Naive B cell (primary cell): ENCODE data around the gene METRNL. TPM values are rescaled to one million over a fixed set of nuclear protein-coding genes. Genes with fewer than 3 reads are reported as not detected.
"Not testable (repeated sequence)": the region's sequence is repeated elsewhere in the genome, so short reads cannot be mapped to it uniquely, and the experiment has no call there.

Experiments used
- ATAC-seq, 2 donors: fragments of 150-1000 bp; cut with Tn5 transposase; 2 replicates each; pipeline ENCODE4 v1.10.0; 2021; ENCODE audit warnings: low read depth in 2 of 2, mild to moderate bottlenecking in 2 of 2, moderate library complexity in 2 of 2
- DNase-seq: peaks from one replicate; pipeline ENCODE4 v3.0.0; 2022
- H3K27ac Mint-ChIP-seq, 6 donors: one replicate each; pipeline ENCODE4 v1.8.0; 2020 to 2022; ENCODE audit warnings: mild to moderate bottlenecking in 6 of 6, mixed read lengths in 6 of 6, moderate library complexity in 5 of 6, inconsistent platforms in 2 of 6
- H3K27me3 Mint-ChIP-seq, 3 donors: one replicate each; pipeline ENCODE4 v1.8.0; 2021 to 2022; ENCODE audit warnings: mixed read lengths in 3 of 3, mild to moderate bottlenecking in 1 of 3
- H3K36me3 Mint-ChIP-seq, 2 donors: one replicate each; pipeline ENCODE4 v1.8.0; 2020 to 2022; ENCODE audit warnings: mixed read lengths in 2 of 2, inconsistent platforms in 1 of 2, mild to moderate bottlenecking in 1 of 2
- H3K4me1 Mint-ChIP-seq, 3 donors: one replicate each; pipeline ENCODE4 v1.8.0; 2020 to 2022; ENCODE audit warnings: mixed read lengths in 3 of 3, inconsistent platforms in 1 of 3, mild to moderate bottlenecking in 1 of 3, moderate library complexity in 1 of 3
- H3K4me3 Mint-ChIP-seq, 8 donors: one replicate each; pipeline ENCODE4 v1.8.0; 2020 to 2022; ENCODE audit warnings: mild to moderate bottlenecking in 8 of 8, mixed read lengths in 8 of 8, moderate library complexity in 8 of 8, inconsistent platforms in 2 of 8
- H3K9me3 Mint-ChIP-seq, 7 donors: one replicate each; pipeline ENCODE4 v1.8.0; 2020 to 2022; ENCODE audit warnings: mixed read lengths in 7 of 7, mild to moderate bottlenecking in 5 of 7, inconsistent platforms in 2 of 7, moderate library complexity in 1 of 7
- polyA plus RNA-seq, 6 donors: library from polyadenylated mRNA; unstranded; fragments of 300-500 nt; fragmentation: Illumina TruSeq; gene quantifications; one replicate each; pipeline ENCODE4 v1.2.3, GENCODE V29; 2021; ENCODE audit warnings: low read depth in 6 of 6

METRNL gene
- polyA plus RNA-seq, 6 donors from 2014 or later = 0.69 to 4.5 (median 1.4) TPM

DNA sequence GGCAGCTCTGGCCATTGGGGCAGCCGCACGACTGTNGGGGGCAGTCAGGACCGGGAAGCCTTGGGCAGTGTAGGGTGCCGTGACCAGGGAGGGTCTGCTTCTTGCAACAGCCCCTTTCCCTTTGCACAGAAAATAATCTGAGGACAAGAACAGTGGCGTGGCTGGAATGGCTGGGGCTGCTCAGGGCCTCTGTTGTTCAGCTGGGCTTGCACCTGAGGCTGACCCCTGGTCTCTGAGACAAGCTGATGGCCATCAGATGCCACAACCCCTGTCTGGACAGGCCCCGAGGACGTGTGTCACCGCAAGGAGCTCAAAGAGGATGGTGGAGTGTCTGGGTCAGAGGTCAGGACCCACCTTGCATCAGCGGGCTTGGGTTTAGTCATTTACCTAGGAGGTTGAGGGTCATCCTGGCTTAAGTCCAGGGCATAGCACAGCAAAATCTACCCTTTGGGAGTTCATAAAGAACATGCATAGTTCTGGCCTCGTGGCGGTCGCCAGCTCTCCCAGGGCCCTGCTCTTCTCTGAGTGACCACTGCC lies 46.9 kb downstream of the METRNL start:
- ATAC-seq (no peak), DNase-seq (no peak)
- peak overlapping the region in 1 of 8 donors; percentile 56 for H3K4me3 Mint-ChIP-seq
- H3K27me3 Mint-ChIP-seq = peaks cover 48 to 73% (median 51%) of the 10 kb centered on the region in 3 donors
- H3K36me3 Mint-ChIP-seq = no peaks in the 10 kb centered on the region
- H3K4me1 Mint-ChIP-seq = peaks cover 16 to 29% (median 27%) of the 10 kb centered on the region in 3 donors
- H3K9me3 Mint-ChIP-seq = no peaks in the 10 kb centered on the region
- peak overlapping the region in 2 of 6 donors; percentile 38 to 73 for H3K27ac Mint-ChIP-seq

DNA sequence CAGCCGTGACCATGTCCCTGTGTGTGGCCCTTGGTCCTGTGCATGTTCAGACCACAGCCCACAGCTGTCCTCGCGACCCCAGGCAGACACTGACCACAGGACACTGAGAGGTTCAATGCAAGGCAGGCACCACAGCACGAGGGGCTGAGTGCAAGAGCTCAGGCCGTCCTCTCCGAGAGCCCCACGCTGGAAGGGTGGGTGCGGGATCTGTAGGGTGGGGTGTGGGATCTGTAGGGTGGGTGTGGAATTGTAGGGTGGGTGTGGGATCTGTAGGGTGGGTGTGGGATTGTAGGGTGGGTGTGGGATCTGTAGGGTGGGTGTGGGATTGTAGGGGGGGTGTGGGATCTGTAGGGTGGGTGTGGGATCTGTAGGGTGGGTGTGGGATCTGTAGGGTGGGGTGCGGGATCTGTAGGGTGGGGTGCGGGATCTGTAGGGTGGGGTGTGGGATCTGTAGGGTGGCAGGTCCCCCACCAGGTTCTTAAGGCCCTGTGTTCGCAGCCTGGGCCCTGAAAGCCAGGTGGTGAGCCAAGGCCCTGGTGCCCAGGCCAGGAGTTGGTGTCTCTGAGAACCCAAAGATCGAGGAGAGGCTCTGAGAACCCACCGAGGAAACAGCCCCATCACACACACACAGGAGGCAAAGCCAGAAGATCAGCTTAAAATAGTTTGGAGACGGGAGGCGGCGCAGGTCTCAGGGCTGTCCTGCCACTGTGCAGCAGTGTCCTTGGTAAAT lies 48.2 kb downstream of the METRNL start:
- H3K4me3 Mint-ChIP-seq = no peak overlapping the region
- no peaks in the 10 kb centered on the region for H3K36me3 Mint-ChIP-seq
- peaks cover 37 to 72% (median 48%) of the 10 kb centered on the region in 3 donors for H3K27me3 Mint-ChIP-seq
- H3K27ac Mint-ChIP-seq = no peak overlapping the region
- peaks cover 14 to 18% (median 16%) of the 10 kb centered on the region in 3 donors for H3K4me1 Mint-ChIP-seq
- no peak for ATAC-seq
- no peak for DNase-seq
- H3K9me3 Mint-ChIP-seq = no peaks in the 10 kb centered on the region

GRCh38 chr17:83128306-83129240 lies 49.2 kb downstream of the METRNL start:
- H3K4me1 Mint-ChIP-seq = peaks cover 14 to 18% (median 15%) of the 10 kb centered on the region in 3 donors

DNA sequence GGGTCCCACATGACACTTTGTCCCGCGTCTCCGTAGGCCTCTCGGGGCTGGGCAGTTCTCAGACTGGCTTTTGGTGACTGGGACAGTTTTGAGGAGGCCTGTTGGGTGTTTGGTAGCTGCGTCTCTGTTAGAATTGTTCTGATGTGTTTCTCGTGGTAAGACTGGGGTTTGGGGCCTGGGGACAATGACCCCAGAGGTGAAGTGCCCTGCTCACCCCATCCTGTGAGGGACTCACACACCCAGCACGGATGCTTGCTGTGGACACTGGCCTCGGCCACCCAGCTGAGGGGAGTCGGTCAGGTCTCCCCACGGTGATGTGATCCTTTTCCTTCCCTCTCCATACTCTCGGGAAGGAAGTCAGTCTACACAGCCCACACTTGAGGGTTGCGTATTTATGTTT lies 50.3 kb downstream of the METRNL start:
- Mint-ChIP-seq H3K4me3 (no peak overlapping the region), H3K36me3 (no peaks in the 10 kb centered on the region), H3K27me3 (peaks cover 30 to 57% (median 32%) of the 10 kb centered on the region in 3 donors), H3K9me3 (no peaks in the 10 kb centered on the region), H3K27ac (peak overlapping the region in 1 of 6 donors; percentile 15), H3K4me1 (peaks cover 11 to 18% (median 14%) of the 10 kb centered on the region in 3 donors)
- no peak for DNase-seq
- ATAC-seq = no peak

More at GRCh38 chr17:83128306-83129240, 49.2 kb downstream of the METRNL start:
- Mint-ChIP-seq H3K27ac (peak overlapping the region in 1 of 6 donors; percentile 37), H3K36me3 (no peaks in the 10 kb centered on the region), H3K9me3 (no peaks in the 10 kb centered on the region), H3K27me3 (peaks cover 34 to 63% (median 39%) of the 10 kb centered on the region in 3 donors), H3K4me3 (no peak overlapping the region)
- DNase-seq (no peak), ATAC-seq (no peak)

GRCh38 chr17:83131401-83132011 lies 52.1 kb downstream of the METRNL start:
- H3K4me1 Mint-ChIP-seq = peaks cover 0 to 3% (median 3%) of the 10 kb centered on the region in 3 donors
- peaks cover 15 to 42% (median 17%) of the 10 kb centered on the region in 3 donors for H3K27me3 Mint-ChIP-seq
- no peak overlapping the region for H3K4me3 Mint-ChIP-seq
- H3K27ac Mint-ChIP-seq = peak overlapping the region in 1 of 6 donors; percentile 31
- H3K9me3 Mint-ChIP-seq = no peaks in the 10 kb centered on the region
- no peaks in the 10 kb centered on the region for H3K36me3 Mint-ChIP-seq
- no peak for DNase-seq
- no peak for ATAC-seq

DNA sequence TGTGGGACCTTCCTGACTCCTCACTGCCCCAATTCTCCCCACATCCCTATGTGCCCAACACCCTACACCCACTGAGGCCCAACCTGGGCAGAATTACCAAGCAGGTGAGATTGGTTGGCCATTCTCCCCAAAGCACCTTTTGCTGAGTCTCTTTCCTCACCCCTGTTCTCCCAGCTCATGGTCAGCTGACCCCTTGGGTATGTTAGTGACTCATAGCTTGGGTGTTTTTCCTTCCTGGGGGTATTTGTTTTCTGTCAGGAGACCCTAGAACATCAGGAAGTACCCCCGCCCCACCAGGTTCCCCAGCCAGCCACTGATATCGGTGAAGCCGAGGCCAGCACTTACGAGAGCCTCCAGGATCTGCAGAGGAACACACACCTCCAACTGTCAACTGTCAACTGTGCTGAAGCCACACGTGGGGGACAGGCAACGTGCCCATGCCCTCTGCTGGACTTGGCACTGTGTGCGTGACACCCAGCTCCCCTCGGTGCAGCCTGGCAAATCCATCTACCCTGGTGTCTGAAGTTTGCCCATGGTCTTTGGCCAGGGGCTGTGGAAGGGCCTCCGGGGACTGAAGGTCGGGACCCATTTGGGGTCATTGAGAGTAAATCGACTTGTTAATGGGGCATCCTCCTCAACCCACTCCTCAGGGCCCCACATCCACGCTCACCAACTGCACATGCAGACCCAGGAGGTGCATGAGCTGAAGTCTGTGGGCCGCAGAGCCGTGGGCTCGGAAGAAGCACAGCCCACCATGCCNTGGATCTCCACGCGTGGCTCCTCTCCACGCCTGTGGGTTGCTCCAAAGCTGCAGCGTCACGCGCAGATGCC lies 53.1 kb downstream of the METRNL start:
- no peaks in the 10 kb centered on the region for H3K9me3 Mint-ChIP-seq
- no peak for DNase-seq
- H3K27me3 Mint-ChIP-seq = peaks cover 11 to 39% (median 22%) of the 10 kb centered on the region in 3 donors
- H3K27ac Mint-ChIP-seq = peak overlapping the region in 1 of 6 donors; percentile 10
- ATAC-seq = no peak
- no peaks in the 10 kb centered on the region for H3K36me3 Mint-ChIP-seq
- no peak overlapping the region for H3K4me3 Mint-ChIP-seq
- no peaks in the 10 kb centered on the region for H3K4me1 Mint-ChIP-seq

- no peaks in the 10 kb centered on the region for H3K9me3 Mint-ChIP-seq
- no peak overlapping the region for H3K27ac Mint-ChIP-seq
- H3K36me3 Mint-ChIP-seq = no peaks in the 10 kb centered on the region
- no peak for DNase-seq
- no peak overlapping the region for H3K4me3 Mint-ChIP-seq
- H3K27me3 Mint-ChIP-seq = peaks cover 5 to 30% (median 17%) of the 10 kb centered on the region in 3 donors
- ATAC-seq = no peak
- H3K4me1 Mint-ChIP-seq = no peaks in the 10 kb centered on the region
Observed at GRCh38 chr17:83133302-83134121, 54.1 kb downstream of the METRNL start.

GRCh38 chr17:83134456-83134855 lies 55.0 kb downstream of the METRNL start:
- not testable (repeated sequence) for H3K4me3 Mint-ChIP-seq, H3K36me3 Mint-ChIP-seq, H3K9me3 Mint-ChIP-seq, ATAC-seq, DNase-seq, H3K27ac Mint-ChIP-seq, H3K4me1 Mint-ChIP-seq
- peaks cover 0 to 26% (median 17%) of the 10 kb centered on the region in 3 donors for H3K27me3 Mint-ChIP-seq

DNA sequence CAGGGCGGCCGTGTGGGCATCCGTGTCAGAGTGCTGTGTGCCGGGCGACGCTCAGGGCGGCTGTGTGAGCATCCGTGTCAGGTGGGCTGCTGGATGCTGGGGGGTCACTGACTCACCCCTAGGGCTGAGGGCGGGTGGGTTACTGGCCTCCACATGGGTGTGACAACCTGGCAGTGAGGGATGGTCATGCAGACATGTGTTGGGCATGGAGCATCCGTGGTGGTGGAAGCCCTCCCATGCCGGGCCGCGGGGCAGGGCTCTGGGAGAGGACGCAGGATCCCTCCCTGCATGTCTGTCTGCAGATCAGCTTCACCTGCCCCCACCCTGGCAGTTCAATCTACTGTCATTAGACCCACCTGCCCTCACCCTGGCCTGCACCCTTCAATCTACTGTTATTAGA lies 56.3 kb downstream of the METRNL start:
- DNase-seq (no peak), ATAC-seq (no peak)
- Mint-ChIP-seq H3K4me3 (no peak overlapping the region), H3K9me3 (no peaks in the 10 kb centered on the region), H3K36me3 (no peaks in the 10 kb centered on the region), H3K27me3 (peaks cover 0 to 21% (median 17%) of the 10 kb centered on the region in 3 donors), H3K27ac (no peak overlapping the region), H3K4me1 (no peaks in the 10 kb centered on the region)

GRCh38 chr17:83136156-83136555 lies 56.7 kb downstream of the METRNL start:
- H3K9me3 Mint-ChIP-seq = no peaks in the 10 kb centered on the region
- no peak for DNase-seq
- peaks cover 0 to 18% (median 17%) of the 10 kb centered on the region in 3 donors for H3K27me3 Mint-ChIP-seq
- no peaks in the 10 kb centered on the region for H3K36me3 Mint-ChIP-seq
- no peaks in the 10 kb centered on the region for H3K4me1 Mint-ChIP-seq
- ATAC-seq = no peak
- no peak overlapping the region for H3K27ac Mint-ChIP-seq
- H3K4me3 Mint-ChIP-seq = no peak overlapping the region

DNA sequence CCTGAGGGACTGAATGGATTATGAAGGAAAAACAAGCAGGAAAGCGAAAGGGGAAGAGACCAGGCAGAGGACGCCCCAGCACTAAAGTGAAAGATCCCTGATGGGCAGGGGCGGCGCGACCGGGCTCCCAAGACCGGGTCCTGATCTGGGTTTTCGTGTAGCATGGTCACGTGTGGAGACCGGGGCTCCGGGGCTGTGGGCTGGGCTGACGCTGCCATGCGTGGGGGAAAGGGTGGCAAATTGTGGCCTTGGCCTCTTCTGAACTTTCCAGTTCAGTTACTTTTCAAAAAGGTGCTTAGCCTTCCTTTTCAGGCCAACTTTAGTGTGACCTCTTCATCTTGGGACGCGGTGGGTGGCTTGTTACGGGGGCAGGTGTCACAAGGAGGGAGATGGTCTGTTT lies 57.5 kb downstream of the METRNL start:
- Mint-ChIP-seq H3K4me1 (no peaks in the 10 kb centered on the region), H3K36me3 (peaks cover 0 to 1% of the 10 kb centered on the region in 2 donors), H3K27ac (peak overlapping the region in 1 of 6 donors; percentile 50), H3K27me3 (peaks cover 0 to 16% (median 14%) of the 10 kb centered on the region in 3 donors), H3K9me3 (peaks cover 0 to 7% (median under 1%) of the 10 kb centered on the region in 7 donors), H3K4me3 (no peak overlapping the region)
- DNase-seq (no peak), ATAC-seq (no peak)

DNA sequence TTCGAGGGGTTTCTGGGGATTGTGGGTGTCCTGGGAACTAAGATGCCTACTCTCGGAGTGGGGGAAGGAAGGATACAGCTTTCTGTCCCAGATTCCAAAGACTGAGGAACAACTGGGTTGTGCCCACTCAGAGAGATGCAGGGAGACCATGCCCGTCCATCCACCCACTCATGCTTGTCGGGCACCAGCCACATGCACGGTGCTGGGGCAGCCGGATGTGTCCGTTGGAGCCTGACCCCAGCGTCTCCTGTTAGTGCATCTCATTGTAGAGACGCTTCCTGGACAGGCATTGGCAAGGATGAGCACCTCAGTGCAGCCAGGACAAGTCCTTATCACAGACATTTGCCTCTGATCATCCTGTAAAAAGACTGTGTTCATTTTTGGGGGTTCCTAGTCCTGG lies 58.1 kb downstream of the METRNL start:
- no peak for DNase-seq
- peaks cover 0 to 15% (median 8%) of the 10 kb centered on the region in 3 donors for H3K27me3 Mint-ChIP-seq
- H3K4me1 Mint-ChIP-seq = no peaks in the 10 kb centered on the region
- H3K9me3 Mint-ChIP-seq = peaks cover 2 to 13% (median 5%) of the 10 kb centered on the region in 7 donors
- no peak overlapping the region for H3K27ac Mint-ChIP-seq
- peaks cover 0 to 7% of the 10 kb centered on the region in 2 donors for H3K36me3 Mint-ChIP-seq
- H3K4me3 Mint-ChIP-seq = no peak overlapping the region
- no peak for ATAC-seq
